NCI-H1694 (cell line): ENCODE results near the gene TREML2.
A peak's percentile ranks its signal among the peaks of the same experiment; 100 is the strongest.
"Not testable (repeated sequence)": the region's sequence is repeated elsewhere in the genome, so short reads cannot be mapped to it uniquely, and the experiment has no call there.

Experiments used
- DNase-seq: peaks from one replicate; lab custom pipeline; 2025; lab: John Stamatoyannopoulos, UW

TREML2 gene

DNA sequence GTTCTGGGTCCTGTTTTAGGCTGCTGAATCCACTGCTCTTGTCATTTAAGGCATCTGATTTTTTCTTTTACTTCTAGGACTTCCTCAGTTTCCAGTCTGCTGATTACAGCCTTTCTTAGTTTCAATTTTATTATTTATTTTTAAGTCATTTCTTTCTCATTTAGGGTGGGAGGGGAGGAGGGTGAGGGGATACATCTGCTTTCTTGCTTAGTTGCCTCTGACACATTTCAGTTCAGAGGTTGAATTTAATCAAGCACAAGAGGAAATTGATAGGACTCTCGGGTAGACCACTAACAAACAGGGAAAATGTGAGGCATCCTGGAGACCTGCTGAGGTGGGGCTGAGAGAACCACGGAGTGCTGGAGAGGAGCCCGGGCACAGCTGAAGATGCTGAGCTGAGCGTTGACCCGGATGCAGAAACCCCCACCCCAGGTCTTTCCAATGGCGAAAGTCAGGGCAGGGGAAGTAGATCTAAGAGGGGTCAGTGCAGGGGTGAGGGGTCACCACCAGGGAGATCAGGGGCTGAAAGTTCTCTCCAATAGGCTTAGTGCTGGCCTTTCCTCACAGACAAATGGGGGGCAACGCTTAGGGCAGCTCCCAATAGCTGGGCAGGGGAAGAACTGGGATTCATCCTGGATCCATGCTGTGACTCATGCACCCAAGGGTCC is 7.6 kb upstream of the TREML2 start:
- no peak for DNase-seq

DNA sequence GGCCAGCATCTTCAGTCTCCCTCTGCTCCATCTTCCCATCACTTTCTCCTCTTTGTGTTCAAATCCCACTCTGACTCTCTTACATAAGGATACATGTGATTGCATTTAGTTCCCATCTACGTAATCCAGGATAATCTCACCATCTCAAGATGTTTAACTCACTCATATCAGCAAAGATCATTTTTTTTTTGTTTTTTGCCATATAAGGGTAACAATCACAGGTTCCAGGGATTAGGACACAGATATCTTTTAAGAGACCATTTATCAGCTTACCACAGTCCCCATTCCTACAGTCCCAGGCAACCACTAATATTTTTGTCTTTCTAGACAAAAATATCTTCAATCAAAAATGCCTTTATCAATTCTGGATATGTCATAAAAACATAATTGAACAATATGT is 3.2 kb upstream of the TREML2 start:
- DNase-seq = no peak

DNA sequence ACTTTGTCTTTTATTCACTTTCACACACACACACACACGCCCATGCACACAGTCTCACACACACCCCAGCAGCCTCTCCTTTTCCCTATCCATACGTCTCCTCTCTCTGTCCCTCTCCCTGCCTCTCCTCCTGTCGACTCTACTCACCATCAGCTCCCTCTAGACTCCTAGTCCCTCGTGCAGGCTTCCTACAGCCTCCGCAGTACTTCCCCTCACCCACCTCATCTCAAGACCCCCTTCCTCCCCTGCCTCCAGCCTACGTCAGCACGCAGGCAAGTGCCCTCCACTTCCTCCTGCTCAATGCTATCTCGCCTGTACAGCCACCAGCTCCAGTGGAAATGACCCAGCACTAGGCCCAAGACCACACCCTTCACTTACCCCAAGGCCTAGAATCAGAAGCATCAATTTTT is 820 bp upstream of the TREML2 start:
- DNase-seq = no peak

GRCh38 chr6:41200296-41200900 is 551 bp downstream of the TREML2 start:
- DNase-seq = no peak

DNA sequence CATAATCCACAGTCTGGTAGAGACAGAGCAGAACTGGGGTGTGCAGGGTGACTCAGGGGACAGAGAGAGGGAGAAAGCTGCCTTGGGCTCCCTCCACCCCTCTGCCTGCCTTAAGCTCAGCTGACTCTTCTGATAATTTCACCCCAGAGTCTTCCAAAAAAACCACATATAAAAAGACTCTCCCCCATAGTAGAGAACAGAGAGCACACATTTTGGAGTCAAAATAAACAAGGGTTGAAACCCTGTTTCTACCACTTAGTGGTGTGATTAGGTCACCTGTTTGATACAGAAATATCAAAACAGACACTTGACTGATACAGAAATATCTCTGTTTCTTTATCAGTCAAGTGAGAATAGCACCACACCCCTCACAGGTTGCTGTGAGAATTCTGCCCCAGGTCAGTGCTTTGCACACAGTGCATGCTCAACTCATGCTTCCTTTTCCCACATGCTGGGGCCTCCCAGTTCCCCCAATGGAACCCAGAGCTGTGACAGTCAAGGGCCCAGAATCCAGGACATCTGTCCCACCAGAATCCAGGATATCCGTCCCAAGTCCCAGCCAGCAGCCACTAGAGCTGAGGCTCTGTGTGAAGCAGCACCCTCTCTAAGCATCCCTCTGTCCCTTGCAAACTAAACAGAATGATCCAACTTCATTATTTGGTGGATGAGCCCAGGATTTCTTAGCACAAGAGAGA is 1.2 kb downstream of the TREML2 start:
- DNase-seq = no peak

GRCh38 chr6:41197234-41197633 is 3.7 kb downstream of the TREML2 start:
- DNase-seq = no peak

DNA sequence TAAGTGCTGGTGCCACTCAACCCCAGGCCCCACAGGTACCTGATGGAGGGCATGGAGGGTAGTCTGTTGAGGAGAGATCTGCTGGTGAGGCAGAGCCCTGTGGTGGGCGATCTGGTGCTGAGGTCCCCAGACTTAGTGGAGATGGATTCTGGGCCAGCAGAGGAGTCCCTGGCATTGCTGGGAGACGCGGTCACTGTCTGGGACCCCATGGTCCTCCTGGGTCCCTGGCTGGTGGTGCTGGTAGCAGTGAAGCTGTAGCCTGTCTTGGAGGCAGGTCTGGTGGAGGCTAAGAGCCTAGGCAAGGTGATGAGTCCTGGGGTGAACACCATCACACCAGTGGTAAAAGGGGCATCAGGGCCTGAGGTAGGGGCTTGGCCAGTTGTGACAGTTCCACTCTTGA is 6.6 kb downstream of the TREML2 start:
- no peak for DNase-seq

DNA sequence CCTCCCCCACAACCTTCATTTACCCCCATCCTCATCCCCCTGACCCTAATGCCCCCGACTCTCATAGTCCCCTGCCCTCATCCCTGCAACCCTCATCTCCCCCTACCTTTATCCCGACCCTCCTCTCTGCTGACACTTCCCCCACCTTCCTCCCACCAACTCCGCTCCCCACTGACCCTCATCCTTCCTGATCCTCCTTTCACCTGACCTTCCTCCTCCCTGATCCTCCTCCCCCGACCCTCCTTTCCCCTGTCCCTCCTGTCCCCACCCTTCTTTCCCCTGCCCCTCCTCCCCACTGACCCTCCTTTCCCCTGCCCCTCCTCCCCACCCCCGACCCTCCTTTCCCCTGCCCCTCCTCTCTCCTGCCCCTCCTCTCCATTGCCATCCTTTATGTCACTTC is 7.1 kb downstream of the TREML2 start:
- DNase-seq = no peak

- no peak for DNase-seq
Observed at GRCh38 chr6:41193171-41193734, 7.7 kb downstream of the TREML2 start.

GRCh38 chr6:41191569-41191968 is 9.4 kb downstream of the TREML2 start:
- no peak for DNase-seq

GRCh38 chr6:41190791-41191190 is 10.2 kb downstream of the TREML2 start:
- DNase-seq = no peak

DNA sequence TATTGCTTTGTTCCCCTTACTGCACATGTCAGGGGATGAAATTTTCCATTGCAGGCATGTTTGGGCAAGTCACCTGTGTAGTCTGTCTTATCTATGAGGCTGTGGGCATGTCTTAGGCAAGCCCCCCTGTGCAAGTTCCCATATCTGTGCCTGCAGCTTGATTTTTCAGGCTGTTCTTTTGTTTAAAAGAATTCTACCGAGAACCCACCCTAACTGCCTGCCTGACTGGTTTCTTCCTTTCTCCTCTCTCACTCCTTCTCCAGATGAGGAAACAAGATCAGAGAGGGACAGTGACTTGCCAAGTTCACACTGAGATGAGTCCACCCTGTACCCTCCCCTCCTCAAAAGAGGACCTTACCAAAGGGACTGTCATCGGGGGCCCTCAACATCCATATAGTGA is 11.0 kb downstream of the TREML2 start:
- no peak for DNase-seq

DNA sequence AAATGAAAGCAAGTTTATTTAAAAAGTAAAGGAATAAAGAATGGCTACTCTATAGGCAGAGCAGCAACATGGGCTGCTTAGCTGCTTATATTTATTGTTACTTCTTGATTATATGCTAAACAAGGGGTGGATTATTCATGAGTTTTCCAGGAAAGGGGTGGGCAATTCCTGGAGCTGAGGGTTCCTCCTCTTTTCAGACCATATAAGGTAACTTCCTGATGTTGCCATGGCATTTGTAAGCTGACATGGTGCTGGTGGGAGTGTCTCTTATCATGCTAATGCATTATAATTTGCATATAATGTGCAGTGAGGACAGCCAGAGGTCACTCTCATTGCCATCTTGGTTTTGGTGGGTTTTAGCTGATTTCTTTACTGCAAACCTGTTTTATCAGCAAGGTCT is 11.9 kb downstream of the TREML2 start:
- not testable (repeated sequence) for DNase-seq

DNA sequence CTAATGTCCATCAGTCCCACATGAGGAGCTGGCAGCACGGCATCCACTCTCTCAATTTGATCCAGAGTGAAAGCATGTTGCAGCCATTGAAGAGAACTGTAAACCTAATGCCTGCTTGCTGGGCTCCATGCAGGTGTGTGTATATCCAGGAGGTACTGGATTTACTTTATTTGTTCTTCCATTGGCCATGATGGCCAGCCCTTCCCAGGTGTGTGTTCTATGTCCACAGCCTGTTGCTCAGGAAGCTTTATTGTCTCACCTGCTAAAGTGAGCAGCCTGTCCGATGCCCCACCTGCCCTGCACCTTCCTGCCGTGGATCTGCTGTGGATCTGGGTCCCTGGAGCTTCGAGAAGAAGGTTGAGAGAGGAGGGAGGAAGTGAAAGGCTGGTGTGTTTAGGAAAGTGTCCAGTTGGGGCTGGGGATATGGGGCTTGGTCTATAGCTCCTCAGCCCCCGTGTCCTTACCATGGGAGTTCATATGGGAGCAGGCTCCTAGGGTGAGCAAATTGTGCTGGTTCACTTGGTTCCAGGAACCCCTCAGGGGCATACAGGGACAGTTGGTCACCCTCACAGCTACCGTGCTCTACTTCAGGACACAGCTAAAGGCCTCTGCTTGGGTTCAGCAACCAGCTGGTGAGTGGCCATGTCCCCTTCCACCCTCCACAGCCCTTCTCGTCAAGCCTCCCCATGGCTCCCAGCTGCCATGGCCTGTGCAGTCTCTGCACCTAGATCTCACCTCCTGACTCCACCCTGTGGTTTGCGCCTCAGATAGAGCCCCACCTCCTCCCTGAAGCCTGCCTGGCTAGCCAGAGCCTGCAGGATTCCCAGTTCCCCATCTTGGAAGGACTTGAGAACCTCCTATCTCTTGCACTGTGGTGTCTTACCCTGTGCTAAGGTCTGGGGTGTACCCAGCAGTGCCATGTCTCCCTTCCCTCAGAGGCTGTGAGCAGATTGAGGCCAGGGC is 12.7 kb downstream of the TREML2 start:
- DNase-seq = no peak

- DNase-seq = no peak
Observed at GRCh38 chr6:41186031-41186562, 14.9 kb downstream of the TREML2 start.

GRCh38 chr6:41184761-41185160 is 16.2 kb downstream of the TREML2 start:
- no peak for DNase-seq

DNA sequence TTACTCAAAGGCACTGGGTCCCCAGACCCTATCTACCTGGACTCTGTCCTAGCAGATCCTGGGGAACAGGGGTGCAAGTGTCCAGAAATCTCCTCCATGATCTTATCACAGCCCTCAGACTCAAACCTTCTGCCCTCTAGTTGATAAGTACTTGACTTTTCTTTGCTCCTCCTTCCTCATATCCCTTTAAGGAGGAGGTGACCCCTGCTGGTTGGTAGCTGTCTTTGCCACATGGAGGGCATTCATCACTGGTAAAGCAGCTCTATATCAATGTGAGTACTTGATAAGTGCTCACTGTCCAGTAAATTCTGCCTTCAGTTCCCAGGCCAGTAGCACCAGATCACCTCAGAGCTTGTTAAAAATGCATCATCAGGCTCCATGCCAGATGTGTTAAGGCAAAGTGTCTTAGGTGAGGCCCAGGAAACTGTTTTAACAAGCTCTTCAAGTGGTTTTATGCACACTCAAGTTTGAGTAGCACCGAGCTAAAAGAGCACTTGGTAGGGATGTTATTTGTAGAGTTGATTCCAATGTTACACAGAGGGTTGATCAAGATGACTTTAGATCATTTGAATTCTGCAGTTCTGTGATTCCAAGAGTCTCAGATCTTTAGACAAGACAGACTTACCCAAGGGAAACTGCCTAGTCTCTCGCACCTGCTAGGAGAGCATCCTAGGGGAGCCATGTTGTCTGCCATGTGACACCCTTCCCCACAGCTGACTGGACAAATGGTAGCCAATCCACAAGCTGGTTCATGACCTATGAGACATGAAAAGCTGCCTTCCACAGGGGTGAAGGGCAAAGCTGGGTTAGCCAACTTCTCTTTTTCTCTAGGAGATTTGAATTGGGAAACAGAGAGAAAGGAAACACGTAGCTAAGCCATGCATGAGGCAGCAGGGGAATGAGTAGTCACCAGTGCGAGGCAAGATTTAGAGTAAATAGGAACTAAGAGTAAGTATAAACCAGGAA is 18.6 kb downstream of the TREML2 start:
- DNase-seq = peak; percentile 40

GRCh38 chr6:41181566-41181965 is 19.4 kb downstream of the TREML2 start:
- no peak for DNase-seq

GRCh38 chr6:41179163-41179562 is 21.8 kb downstream of the TREML2 start:
- DNase-seq = no peak

DNA sequence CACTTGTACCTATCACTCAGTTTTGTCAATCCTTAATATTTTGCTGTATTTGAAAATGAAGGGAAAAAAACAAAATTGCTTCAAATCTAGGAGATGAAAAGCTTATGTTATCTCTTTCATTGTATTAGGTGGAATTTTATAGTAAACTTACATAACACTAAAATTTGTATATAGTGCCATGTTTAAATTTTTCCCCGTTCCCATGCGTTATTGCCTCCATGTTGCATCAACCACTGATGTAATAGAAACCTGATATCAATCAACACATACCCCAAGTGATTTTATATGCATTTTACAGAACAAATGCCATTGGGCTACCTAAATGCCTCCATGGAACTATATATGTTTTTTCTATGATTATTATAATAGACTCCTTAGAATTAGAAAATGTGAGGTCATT is 23.3 kb downstream of the TREML2 start:
- no peak for DNase-seq

- no peak for DNase-seq
Observed at GRCh38 chr6:41177287-41177686, 23.7 kb downstream of the TREML2 start.
